HuH-7.5 (cell line): Measurements from ENCODE around the gene KIF18B.

Experiments
- DNase-seq: peaks from one replicate; pipeline ENCODE4 v3.0.0; 2011; ENCODE audit warnings: low spot score

Gene KIF18B

DNA sequence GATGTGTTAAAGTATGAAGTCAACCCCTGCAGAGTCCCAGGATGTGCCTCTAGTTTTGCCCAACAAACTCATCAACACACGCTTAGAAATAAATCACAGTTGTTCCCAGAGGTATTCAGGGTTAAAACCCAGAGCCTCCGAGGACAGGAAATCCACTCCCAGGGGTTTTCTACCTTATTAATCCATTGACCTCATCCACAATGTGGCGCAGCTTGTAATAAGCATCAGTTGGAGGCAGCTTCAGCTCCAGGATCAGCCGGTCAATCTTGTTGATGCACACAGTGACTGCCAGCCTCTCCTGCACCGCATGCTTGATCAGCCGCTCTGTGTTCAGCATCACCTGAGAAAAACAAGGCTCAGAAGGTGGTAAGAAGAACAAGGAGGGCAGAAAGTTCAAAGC, 71.8 kb downstream of the KIF18B start:
- DNase-seq, result no peak
